GM12891 (cell line): Measurements from ENCODE around the gene FGD5.

Source experiments
- POLR2A ChIP-seq: IDR thresholded peaks from 2 replicates; pipeline ENCODE4 v1.6.1; 2011; ENCODE audit warnings: low read depth, low read length, control low read depth
- POLR2AphosphoS5 ChIP-seq: IDR thresholded peaks from 2 replicates; pipeline ENCODE4 v1.6.1; 2011; ENCODE audit warnings: low read depth, low read length, control low read depth
- POU2F2 ChIP-seq: IDR thresholded peaks from 2 replicates; pipeline ENCODE4 v1.6.1; 2011; ENCODE audit warnings: low read depth, mild to moderate bottlenecking, control low read depth, low read length, moderate library complexity
- TAF1 ChIP-seq: IDR thresholded peaks from 2 replicates; pipeline ENCODE4 v1.6.1; 2011; ENCODE audit warnings: low read depth, low read length, control low read depth

DNA sequence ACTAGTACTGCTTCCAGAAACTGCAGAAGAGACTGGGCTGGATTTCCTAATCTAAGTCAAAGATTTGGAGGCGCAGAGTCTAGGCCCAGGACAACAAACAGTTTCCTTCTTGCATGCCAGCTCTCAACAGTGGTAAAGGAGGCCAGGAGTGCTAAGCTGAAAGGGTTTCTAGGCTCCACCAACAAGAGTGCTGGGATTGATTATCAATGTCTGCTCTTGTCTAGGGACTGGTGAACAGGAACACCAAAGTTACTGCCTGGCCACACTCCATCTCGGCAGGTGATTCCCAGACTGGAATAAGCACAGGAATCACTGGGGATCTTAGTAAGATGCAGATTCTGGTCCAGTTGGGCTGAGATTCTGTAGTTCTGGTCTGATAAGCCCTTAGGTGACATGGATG, 22.8 kb upstream of the FGD5 start:
- no peak for TF ChIP-seq POU2F2
- no peak for TF ChIP-seq TAF1
- no peak for TF ChIP-seq POLR2A
- no peak for TF ChIP-seq POLR2AphosphoS5
